ENCODE data around the gene HTR2A.

GRCh38 chr13:46783504-46783903 is 113.3 kb downstream of the HTR2A start:
- TF ChIP-seq POLR2AphosphoS5 (IDR thresholded peaks at IDR 0.05; ENCODE audit: low read depth, low read length) (no peak), TAF1 (IDR thresholded peaks at IDR 0.05; ENCODE audit: low read depth, low read length) (no peak), POLR2A (IDR thresholded peaks at IDR 0.05; ENCODE audit: low read depth, low read length) (no peak)

All from GM12891 (cell line).